Coronary artery (tissue), 2 donors: ENCODE measurements around the gene SMG9.

Source experiments
- DNase-seq: peaks from one replicate; pipeline ENCODE4 v3.0.0-alpha.2; 2017; ENCODE audit warnings: low spot score
- H3K27ac ChIP-seq, 2 donors: fragments of 200-600 bp; sonication (generic); one replicate each; pipeline ENCODE4 v1.5.1; 2016 to 2019
- H3K4me3 ChIP-seq: fragments of 200-600 bp; sonication (generic); 2 replicates; pipeline ENCODE4 v1.5.1; 2016; ENCODE audit warnings: mild to moderate bottlenecking, moderate library complexity
- TF ChIP-seq, protein P1 (sequence below): fragments of 200-600 bp; sonication (generic); IDR thresholded peaks from one replicate; pipeline ENCODE4 v1.5.1; 2019; ENCODE audit warnings: antibody characterized with exemption

The SMG9 gene

DNA sequence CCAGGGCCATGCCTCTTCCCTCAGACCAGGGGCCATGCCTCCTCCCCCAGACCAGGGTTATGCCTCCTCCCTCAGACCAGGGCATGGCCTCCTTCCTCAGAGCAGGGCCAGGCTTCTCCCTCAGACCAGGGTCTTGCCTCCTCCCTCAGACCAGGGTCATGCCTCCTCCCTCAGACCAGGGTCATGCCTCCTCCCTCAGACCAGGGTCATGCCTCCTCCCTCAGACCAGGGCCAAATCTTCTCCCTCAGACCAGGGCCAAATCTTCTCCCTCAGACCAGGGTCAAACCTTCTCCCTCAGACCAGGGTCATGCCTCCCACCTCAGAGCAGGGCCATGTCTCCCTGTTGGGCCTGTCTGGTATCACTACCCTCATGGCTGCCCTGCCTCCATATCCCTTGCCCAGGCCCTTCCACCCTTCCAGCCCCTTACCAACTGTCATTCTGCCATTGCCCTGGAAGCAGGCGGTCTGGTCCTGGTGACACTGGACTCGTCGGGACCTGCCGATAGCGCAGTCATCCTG lies 43.3 kb upstream of the SMG9 start:
- Histone ChIP-seq H3K4me3 (peak overlapping the region; percentile 71), H3K27ac (no peak overlapping the region)
- TF ChIP-seq, protein P1, sequence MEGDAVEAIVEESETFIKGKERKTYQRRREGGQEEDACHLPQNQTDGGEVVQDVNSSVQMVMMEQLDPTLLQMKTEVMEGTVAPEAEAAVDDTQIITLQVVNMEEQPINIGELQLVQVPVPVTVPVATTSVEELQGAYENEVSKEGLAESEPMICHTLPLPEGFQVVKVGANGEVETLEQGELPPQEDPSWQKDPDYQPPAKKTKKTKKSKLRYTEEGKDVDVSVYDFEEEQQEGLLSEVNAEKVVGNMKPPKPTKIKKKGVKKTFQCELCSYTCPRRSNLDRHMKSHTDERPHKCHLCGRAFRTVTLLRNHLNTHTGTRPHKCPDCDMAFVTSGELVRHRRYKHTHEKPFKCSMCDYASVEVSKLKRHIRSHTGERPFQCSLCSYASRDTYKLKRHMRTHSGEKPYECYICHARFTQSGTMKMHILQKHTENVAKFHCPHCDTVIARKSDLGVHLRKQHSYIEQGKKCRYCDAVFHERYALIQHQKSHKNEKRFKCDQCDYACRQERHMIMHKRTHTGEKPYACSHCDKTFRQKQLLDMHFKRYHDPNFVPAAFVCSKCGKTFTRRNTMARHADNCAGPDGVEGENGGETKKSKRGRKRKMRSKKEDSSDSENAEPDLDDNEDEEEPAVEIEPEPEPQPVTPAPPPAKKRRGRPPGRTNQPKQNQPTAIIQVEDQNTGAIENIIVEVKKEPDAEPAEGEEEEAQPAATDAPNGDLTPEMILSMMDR, result no peak
- DNase-seq, result peak; percentile 38

- Histone ChIP-seq H3K4me3 (no peak overlapping the region), H3K27ac (no peak overlapping the region)
- DNase-seq, result no peak
- TF ChIP-seq, protein P1, result no peak
These were observed 42.8 kb upstream of the SMG9 start for GRCh38 chr19:43797556-43797955.

DNA sequence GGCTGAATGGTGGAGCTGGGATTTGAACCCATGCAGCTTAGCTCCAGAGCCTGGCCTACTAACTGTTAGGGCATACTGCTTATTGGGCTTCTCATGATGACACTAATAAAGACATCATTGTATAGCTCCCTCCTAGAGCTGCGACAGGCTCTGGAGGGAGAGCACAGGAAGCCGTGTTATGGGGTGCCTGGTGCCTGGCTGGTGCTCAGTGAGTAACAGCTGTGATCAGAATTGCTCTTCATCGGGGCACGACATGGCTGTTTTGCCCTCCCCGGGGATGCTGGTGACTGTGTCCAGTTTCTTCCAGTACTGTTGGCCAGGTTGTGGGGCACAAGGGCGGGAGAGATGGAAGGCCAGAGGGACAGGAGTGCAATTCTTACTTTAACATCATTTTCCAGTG lies 42.4 kb upstream of the SMG9 start:
- DNase-seq, result no peak
- Histone ChIP-seq H3K4me3 (no peak overlapping the region), H3K27ac (no peak overlapping the region)
- TF ChIP-seq, protein P1, result no peak

DNA sequence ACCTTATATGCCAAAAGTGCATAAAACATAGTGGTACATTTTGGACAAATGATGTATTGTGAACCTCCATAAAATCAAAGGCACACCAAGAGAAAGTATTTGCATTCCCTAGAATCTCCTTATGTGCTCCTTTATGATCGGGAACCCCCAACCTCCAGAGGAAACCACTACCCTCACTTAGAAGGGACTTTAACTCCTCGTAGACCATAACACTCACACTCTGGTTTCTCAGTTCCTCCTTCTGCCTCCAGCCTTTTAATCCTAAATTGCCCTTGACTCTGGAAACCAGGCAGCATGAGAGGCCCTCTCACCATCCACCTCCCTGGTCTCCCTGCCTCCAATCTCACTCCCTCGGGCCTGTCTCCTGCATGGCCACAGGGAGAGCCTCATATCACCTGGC lies 35.8 kb upstream of the SMG9 start:
- Histone ChIP-seq H3K27ac (no peak overlapping the region), H3K4me3 (no peak overlapping the region)
- TF ChIP-seq, protein P1, result no peak
- no peak for DNase-seq

GRCh38 chr19:43789029-43789428 lies 34.3 kb upstream of the SMG9 start:
- Histone ChIP-seq H3K4me3 (no peak overlapping the region), H3K27ac (no peak overlapping the region)
- no peak for DNase-seq
- TF ChIP-seq, protein P1, result no peak

- DNase-seq, result no peak
- Histone ChIP-seq H3K27ac (no peak overlapping the region), H3K4me3 (no peak overlapping the region)
- TF ChIP-seq, protein P1, result no peak
These were observed 31.9 kb upstream of the SMG9 start for GRCh38 chr19:43786665-43787064.

DNA sequence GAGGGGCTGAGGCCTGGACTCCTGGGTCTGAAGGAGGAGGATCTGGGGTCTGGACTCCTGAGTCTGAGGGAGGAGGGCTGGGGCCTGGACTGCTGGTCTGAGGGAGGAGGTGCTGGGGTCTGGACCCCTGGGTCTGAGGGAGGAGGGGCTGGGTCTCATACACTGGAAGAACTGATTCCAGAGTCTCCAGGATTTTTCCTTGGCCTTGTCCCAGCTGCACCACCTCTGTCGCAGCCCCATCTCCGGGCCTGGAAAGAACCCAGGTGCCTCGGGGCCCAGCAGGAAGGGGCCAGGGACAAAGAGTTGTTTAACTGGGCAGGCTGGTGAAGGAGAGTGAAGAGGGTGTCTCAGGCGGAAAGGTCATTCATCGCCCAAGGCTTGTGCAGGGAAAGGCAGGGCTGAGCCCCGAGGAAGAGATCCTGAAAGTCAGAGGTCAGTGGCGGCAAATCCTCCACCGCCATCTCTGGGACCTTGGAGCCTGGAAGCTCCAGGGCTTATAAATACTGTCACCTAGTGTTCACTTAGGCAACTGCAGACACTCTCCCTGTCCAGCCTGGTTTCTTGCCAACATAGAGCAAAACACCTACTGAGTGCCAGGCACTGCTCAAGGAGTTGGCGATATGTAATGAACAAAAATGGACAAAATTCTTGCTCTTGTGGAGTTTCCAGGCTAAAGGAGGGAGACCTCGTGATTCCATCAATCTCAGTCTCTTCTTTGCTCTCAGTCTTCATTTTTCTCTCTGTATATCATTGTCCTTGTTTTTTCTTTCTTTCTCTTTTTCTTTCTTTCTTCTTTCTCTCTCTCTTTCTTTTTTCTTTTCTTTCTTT lies 30.4 kb upstream of the SMG9 start:
- DNase-seq, result no peak
- Histone ChIP-seq H3K27ac (peak overlapping the region in 1 of 2 donors; percentile 37), H3K4me3 (no peak overlapping the region)
- TF ChIP-seq, protein P1, result peak; percentile 97
